T-helper 1 cell treated with Interleukin-12 subunit alpha and Interleukin-12 subunit beta and Interleukin-4 antibody, amounts not matched to agents 30 μg/mL and 1 μg/mL, for 36 hours (primary cell): Measurements from ENCODE around the gene ACVR1C.

ENCODE experiments used
- H3K27ac Mint-ChIP-seq: one replicate; pipeline ENCODE4 v1.8.0; 2021; ENCODE audit warnings: mild to moderate bottlenecking, mixed read lengths
- H3K27me3 Mint-ChIP-seq: one replicate; pipeline ENCODE4 v1.8.0; 2021; ENCODE audit warnings: low read depth, mixed read lengths
- H3K36me3 Mint-ChIP-seq: one replicate; pipeline ENCODE4 v1.8.0; 2021; ENCODE audit warnings: low read depth, mixed read lengths
- H3K4me1 Mint-ChIP-seq: one replicate; pipeline ENCODE4 v1.8.0; 2021; ENCODE audit warnings: low read depth, mixed read lengths
- H3K4me3 Mint-ChIP-seq: one replicate; pipeline ENCODE4 v1.8.0; 2021; ENCODE audit warnings: mild to moderate bottlenecking, moderate library complexity, mixed read lengths
- H3K9me3 Mint-ChIP-seq: one replicate; pipeline ENCODE4 v1.8.0; 2021; ENCODE audit warnings: mixed read lengths

Gene ACVR1C

DNA sequence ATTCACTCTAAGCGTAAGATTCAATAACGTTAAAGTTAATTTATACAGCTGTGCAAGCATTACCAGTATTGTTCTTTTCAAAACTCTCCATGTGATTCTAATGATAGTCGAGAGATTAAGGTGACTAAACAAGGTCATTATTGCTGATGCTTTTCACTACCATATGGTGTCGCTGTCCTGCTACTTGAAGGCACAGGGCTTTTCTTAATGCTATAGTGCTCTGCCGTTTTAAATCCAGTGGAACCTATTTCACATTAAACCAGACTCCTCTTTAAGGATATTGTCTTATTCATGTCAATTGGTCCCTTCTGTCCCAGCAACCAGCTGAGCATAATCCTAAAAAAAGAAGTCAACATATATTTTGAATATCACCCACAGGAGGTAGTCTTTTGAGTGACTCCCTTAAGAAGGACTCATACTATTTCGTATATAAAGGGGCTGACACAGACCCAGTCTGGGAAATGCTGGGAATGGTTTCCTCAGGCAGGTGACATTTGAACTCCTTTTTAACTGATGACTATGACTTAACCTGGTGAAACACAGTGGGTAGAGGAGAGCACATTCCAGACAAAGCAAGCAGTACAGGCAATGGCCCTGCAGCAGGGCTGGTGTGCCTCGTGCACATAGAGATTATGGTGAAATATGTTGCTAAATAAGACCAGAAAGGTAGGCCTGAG lies 130.9 kb downstream of the ACVR1C start:
- H3K4me3 Mint-ChIP-seq, result no peak overlapping the region
- H3K27me3 Mint-ChIP-seq, result no peaks in the 10 kb centered on the region
- H3K27ac Mint-ChIP-seq, result no peak overlapping the region
- H3K9me3 Mint-ChIP-seq, result no peaks in the 10 kb centered on the region
- H3K36me3 Mint-ChIP-seq, result peaks cover 2% of the 10 kb centered on the region
- peaks cover 31% of the 10 kb centered on the region for H3K4me1 Mint-ChIP-seq

DNA sequence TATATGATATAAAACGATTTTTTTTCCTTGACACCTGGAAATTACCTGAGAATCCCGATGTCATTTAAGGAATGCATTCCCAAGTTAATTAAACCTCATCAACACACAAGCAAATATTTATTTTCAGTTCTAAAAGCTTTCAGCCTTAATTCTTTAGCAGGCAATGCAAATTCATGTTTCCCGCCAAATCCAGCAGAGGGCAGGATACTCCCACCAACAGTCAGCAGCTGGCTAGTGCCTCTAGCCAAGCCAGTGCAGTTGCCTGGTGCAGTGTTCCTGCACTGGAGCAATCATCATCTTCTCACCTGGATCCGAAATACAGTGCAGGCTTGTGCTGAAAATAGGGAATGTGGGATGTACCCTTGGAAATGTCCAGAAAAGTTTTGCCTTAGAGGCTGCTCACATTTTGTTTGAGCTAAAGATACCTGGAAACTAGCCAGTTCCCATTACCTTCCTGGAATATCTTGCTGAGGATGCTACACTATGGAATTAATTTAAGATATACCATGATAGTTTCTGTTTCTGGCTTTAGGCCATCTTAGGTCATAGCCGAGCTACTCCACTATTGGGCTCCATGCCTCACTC lies 136.4 kb downstream of the ACVR1C start:
- H3K4me3 Mint-ChIP-seq, result no peak overlapping the region
- H3K36me3 Mint-ChIP-seq, result no peaks in the 10 kb centered on the region
- no peaks in the 10 kb centered on the region for H3K27me3 Mint-ChIP-seq
- H3K27ac Mint-ChIP-seq, result no peak overlapping the region
- H3K4me1 Mint-ChIP-seq, result peaks cover 59% of the 10 kb centered on the region
- H3K9me3 Mint-ChIP-seq, result no peaks in the 10 kb centered on the region

GRCh38 chr2:157489983-157490382 lies 138.7 kb downstream of the ACVR1C start:
- H3K27me3 Mint-ChIP-seq, result no peaks in the 10 kb centered on the region
- peak overlapping the region; percentile 4 for H3K27ac Mint-ChIP-seq
- peaks cover 77% of the 10 kb centered on the region for H3K4me1 Mint-ChIP-seq
- H3K36me3 Mint-ChIP-seq, result peaks cover 4% of the 10 kb centered on the region
- no peak overlapping the region for H3K4me3 Mint-ChIP-seq
- no peaks in the 10 kb centered on the region for H3K9me3 Mint-ChIP-seq

- peak overlapping the region; percentile 78 for H3K4me3 Mint-ChIP-seq
- H3K36me3 Mint-ChIP-seq, result peaks cover 4% of the 10 kb centered on the region
- H3K27me3 Mint-ChIP-seq, result no peaks in the 10 kb centered on the region
- H3K4me1 Mint-ChIP-seq, result peaks cover 81% of the 10 kb centered on the region
- H3K9me3 Mint-ChIP-seq, result no peaks in the 10 kb centered on the region
- H3K27ac Mint-ChIP-seq, result peak overlapping the region; percentile 74
These were observed 139.8 kb downstream of the ACVR1C start for GRCh38 chr2:157488877-157489276.

- no peaks in the 10 kb centered on the region for H3K27me3 Mint-ChIP-seq
- H3K36me3 Mint-ChIP-seq, result peaks cover 9% of the 10 kb centered on the region
- no peaks in the 10 kb centered on the region for H3K9me3 Mint-ChIP-seq
- peak overlapping the region; percentile 78 for H3K4me3 Mint-ChIP-seq
- peak overlapping the region; percentile 74 for H3K27ac Mint-ChIP-seq
- H3K4me1 Mint-ChIP-seq, result peaks cover 77% of the 10 kb centered on the region
These were observed 140.9 kb downstream of the ACVR1C start for GRCh38 chr2:157487747-157488146.

DNA sequence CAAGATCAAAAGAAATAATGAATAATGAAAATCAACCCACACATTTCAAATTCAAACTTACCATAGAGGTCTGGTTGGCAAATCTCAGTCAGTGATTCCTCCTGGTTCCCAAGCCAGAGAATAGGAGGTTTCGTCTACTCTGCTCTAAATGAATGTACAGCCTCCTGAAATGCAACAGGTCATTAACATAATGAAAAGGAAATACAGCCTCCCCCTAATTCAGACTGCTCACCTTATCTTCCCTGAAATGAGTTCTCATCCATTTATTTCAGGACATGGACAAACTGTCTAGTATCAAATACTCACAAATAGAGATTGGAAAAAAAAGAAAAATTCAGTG lies 141.4 kb downstream of the ACVR1C start:
- Mint-ChIP-seq H3K36me3 (peaks cover 13% of the 10 kb centered on the region), H3K9me3 (no peaks in the 10 kb centered on the region), H3K27me3 (no peaks in the 10 kb centered on the region), H3K4me1 (peaks cover 76% of the 10 kb centered on the region), H3K27ac (peak overlapping the region; percentile 77), H3K4me3 (peak overlapping the region; percentile 78)

GRCh38 chr2:157486596-157487270 lies 141.9 kb downstream of the ACVR1C start:
- Mint-ChIP-seq H3K27me3 (no peaks in the 10 kb centered on the region), H3K4me3 (peak overlapping the region; percentile 78), H3K27ac (peak overlapping the region; percentile 77), H3K9me3 (no peaks in the 10 kb centered on the region), H3K36me3 (peaks cover 13% of the 10 kb centered on the region), H3K4me1 (peaks cover 74% of the 10 kb centered on the region)

GRCh38 chr2:157480182-157480961 lies 148.3 kb downstream of the ACVR1C start:
- peak overlapping the region; percentile 80 for H3K4me3 Mint-ChIP-seq
- H3K9me3 Mint-ChIP-seq, result peaks cover 3% of the 10 kb centered on the region
- peak overlapping the region; percentile 93 for H3K27ac Mint-ChIP-seq
- peaks cover 75% of the 10 kb centered on the region for H3K4me1 Mint-ChIP-seq
- no peaks in the 10 kb centered on the region for H3K27me3 Mint-ChIP-seq
- H3K36me3 Mint-ChIP-seq, result peaks cover 25% of the 10 kb centered on the region

DNA sequence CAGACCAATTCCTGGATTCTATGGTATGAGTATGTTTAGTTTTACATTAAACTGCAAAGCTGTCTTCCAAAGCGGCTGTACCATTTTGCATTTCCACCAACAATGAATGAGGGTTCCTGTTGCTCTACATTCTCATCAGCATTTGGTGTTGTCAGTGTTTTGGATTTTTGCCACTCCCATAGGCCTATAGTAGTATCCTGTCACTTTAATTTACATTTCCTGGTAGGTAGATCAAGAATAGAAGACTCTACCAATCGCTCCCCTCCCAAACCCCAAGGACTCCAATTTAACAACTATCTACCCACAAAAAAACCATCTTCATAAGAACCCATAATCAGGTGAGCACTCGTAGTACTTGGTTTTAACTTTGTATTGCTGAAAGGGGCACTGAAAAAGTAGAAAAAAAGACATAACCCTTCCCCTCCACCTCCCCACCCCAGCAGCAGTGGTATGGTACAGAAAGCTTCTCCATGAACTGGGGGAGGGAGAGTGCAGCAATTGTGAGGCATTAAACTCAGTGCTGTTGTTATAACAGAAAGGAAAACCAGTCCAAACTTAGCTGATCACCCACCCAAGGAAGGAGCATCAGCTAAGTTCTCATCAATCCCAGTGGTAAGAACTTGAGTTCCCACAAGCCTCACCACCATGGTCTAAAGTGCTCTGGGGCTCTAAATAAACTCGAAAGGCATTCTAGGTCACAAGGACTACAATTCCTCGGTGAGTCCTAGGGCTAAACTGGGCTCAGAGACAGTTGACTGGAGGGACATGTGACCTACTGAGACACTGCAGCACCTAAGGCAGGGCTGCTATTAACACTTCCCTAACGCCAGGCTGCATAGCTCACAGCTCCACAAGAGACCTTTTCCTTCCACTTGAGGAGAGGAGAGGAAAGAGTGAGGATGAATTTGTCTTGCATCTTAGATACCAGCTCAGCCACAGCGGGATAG lies 149.3 kb downstream of the ACVR1C start:
- Mint-ChIP-seq H3K36me3 (peaks cover 23% of the 10 kb centered on the region), H3K4me1 (peaks cover 76% of the 10 kb centered on the region), H3K27me3 (no peaks in the 10 kb centered on the region), H3K4me3 (peak overlapping the region; percentile 80), H3K27ac (peak overlapping the region; percentile 93), H3K9me3 (peaks cover 3% of the 10 kb centered on the region)

DNA sequence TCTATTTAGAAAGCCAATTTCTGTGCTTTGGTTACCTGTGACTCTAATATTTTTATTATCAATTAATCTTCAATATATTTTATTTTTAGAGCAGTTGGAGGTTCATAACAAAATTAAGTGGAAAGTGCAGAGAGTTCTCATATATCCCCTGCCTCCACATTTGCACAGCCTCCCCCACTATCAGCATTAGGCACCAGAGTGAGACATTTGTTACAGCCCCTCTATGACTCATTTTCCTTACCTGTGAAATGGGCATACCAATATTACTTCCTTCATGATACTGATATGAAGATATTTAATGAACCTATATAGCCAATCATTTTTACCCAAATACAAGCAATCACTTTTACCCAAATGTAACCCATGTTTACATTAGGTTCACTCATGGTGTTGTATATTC lies 150.7 kb downstream of the ACVR1C start:
- H3K4me3 Mint-ChIP-seq, result peak overlapping the region; percentile 22
- H3K27ac Mint-ChIP-seq, result peak overlapping the region; percentile 81
- no peaks in the 10 kb centered on the region for H3K27me3 Mint-ChIP-seq
- peaks cover 24% of the 10 kb centered on the region for H3K36me3 Mint-ChIP-seq
- peaks cover 3% of the 10 kb centered on the region for H3K9me3 Mint-ChIP-seq
- H3K4me1 Mint-ChIP-seq, result peaks cover 84% of the 10 kb centered on the region

DNA sequence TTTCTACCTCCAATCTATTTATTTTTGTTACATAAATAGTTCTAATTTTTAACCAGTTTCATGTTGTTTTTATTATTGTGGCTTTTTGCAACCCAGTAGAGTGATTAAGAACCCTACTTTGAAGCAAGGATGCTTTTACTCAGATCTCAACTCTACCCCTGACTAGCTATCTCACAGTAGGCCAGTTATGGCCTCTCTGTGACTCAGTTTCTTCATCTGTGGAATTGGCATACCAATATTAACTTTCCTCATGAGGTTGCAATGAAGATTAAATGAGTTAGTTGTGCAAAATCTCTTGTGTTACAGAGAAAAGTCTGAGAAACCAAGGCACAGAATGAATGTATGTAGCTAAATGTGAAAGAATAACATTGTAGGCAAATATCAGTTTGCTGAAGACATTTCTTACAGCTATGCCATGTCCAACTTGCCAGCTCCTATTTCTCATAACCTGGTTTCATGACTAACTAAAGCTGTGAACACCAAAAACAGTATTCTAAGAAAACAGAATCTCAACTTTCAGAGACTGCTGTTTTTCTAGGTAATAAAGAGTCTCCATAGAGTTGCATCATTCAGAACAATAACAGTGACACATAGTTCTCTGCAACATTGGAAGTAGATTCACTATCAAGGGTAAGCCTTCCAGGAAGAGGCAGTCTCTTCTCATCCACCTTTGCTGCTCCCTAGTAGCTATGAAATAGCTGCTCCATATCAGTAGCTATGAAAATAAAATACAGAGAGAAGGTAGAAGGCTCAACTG lies 151.5 kb downstream of the ACVR1C start:
- Mint-ChIP-seq H3K36me3 (peaks cover 22% of the 10 kb centered on the region), H3K4me3 (peak overlapping the region; percentile 72)

More for the DNA sequence above, 151.5 kb downstream of the ACVR1C start:
- Mint-ChIP-seq H3K27ac (peak overlapping the region; percentile 92), H3K4me1 (peaks cover 84% of the 10 kb centered on the region), H3K9me3 (peaks cover 3% of the 10 kb centered on the region), H3K27me3 (no peaks in the 10 kb centered on the region)
